Regular cardiac myocyte (primary cell): ENCODE measurements around the gene KCTD7. TPM values are rescaled to one million over a fixed set of nuclear protein-coding genes. Genes with fewer than 3 reads are reported as not detected.

Experiments used
- total RNA-seq: library from RNA; depleted of rRNA; stranded (reverse); fragments of >200 nt; gene quantifications from 2 replicates; pipeline ENCODE4 v1.2.3, GENCODE V29; 2014

Gene KCTD7
- 5.0 and 7.0 TPM in 2 replicates for total RNA-seq

DNA sequence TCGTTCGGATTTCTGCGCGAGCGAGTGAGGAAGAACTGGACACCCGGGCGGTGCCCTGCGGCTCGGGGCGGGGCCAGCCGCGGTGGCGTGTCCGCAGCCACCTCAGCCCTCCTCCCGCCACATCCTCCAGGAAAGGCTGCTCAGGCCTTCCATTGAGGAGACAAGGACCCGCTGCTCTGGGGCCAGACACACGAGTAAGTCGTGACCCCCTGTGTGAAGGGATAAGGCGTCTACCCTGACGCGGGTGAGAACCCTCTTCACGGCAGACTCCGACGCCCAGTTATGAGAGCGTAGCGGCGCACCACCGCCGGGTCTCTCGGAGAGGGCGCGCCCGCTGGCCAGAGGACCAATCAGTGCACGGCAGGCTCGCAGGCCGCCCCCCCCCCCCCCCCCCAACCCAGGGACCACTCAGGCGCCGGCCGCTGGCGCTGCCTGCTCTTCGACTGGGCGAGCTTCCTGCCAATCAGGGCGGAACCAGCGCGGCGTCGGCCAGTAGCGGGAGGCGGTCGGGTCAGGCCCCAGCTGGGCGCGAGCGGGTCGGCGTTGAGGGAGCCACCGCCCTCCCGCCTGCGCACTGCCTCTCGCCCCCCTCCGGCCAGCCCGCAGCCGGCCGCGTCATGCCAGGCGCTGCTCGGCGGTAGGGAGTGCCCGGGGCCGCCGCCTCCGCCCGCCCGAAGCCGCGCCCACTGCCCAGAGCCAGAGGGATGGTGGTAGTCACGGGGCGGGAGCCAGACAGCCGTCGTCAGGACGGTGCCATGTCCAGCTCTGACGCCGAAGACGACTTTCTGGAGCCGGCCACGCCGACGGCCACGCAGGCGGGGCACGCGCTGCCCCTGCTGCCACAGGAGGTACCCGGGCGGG, at the start of gene KCTD7:
Gene KCTD7 (plus strand): TSS at position 521 of the 861 bp plus-strand sequence. CDS start 184 bp downstream, at position 705.

Other genes with a start within 250 kb of the KCTD7 start
- 45.9 and 49.1 TPM in 2 replicates for gene RABGEF1, start 111.9 kb downstream of the KCTD7 start, total RNA-seq